IMR-90 (cell line): ENCODE results near the gene KAT6B. TPM values are rescaled to one million over a fixed set of nuclear protein-coding genes. Genes with fewer than 3 reads are reported as not detected.

ENCODE experiments used
- ATAC-seq: fragments of 200-7000 bp; cut with Tn5 transposase; 2 replicates; pipeline ENCODE4 v1.9.1; 2020; ENCODE audit warnings: low read depth, mild to moderate bottlenecking, moderate library complexity
- BruUV-seq: library from RNA; stranded (reverse); fragments of 400-500 nt; replicated peaks from 2 replicates; lab custom pipeline; 2021; lab: Mats Ljungman, UMichigan
- CTCF ChIA-PET: fragments of 300-600 bp; formaldehyde crosslinking; extraction: SDS; loops from one replicate; lab custom pipeline; 2021; ENCODE audit warnings: antibody characterized with exemption; lab: Yijun Ruan, JAX
- POLR2A ChIA-PET: fragments of 300-600 bp; sonication (Branson Sonifier 250); formaldehyde crosslinking; loops from one replicate; lab custom pipeline; 2022; ENCODE audit warnings: antibody characterized with exemption; ENCODE audit not compliant: unreplicated experiment; lab: Charles Lee
- DNase-seq: peaks from one replicate; pipeline ENCODE4 v3.0.0; 2013
- H2AFZ ChIP-seq: replicated peaks from 2 replicates; pipeline ENCODE3; 2013; ENCODE audit warnings: low read length, mild to moderate bottlenecking; ENCODE audit not compliant: poor library complexity
- H2AK5ac ChIP-seq: 2 replicates; pipeline ENCODE4 v1.6.1; 2013; ENCODE audit warnings: low read depth, low read length, inconsistent platforms
- H2AK9ac ChIP-seq: replicated peaks from 2 replicates; pipeline ENCODE3; 2013; ENCODE audit warnings: mild to moderate bottlenecking, low read depth, low read length, moderate library complexity; ENCODE audit not compliant: poor library complexity
- H2BK120ac ChIP-seq: 2 replicates; pipeline ENCODE4 v1.6.1; 2013; ENCODE audit warnings: low read depth, low read length, inconsistent platforms
- H2BK15ac ChIP-seq: 3 replicates; pipeline ENCODE4 v1.6.1; 2013; ENCODE audit warnings: low read depth, low read length, inconsistent platforms
- H2BK20ac ChIP-seq: 2 replicates; pipeline ENCODE4 v1.6.1; 2013; ENCODE audit warnings: low read depth, mild to moderate bottlenecking, inconsistent platforms, low read length, moderate library complexity
- H2BK5ac ChIP-seq: 2 replicates; pipeline ENCODE4 v1.6.1; 2013; ENCODE audit warnings: mild to moderate bottlenecking, low read depth, low read length, inconsistent platforms; ENCODE audit not compliant: poor library complexity, severe bottlenecking
- H3K14ac ChIP-seq: replicated peaks from 2 replicates; pipeline ENCODE4 v1.6.1; 2013; ENCODE audit warnings: low read depth, low read length, inconsistent platforms
- H3K18ac ChIP-seq: 2 replicates; pipeline ENCODE4 v1.6.1; 2013; ENCODE audit warnings: low read depth, low read length, control low read depth
- H3K23ac ChIP-seq: 2 replicates; pipeline ENCODE4 v1.6.1; 2013; ENCODE audit warnings: low read depth, low read length, inconsistent platforms
- H3K27ac ChIP-seq: 2 replicates; pipeline ENCODE4 v1.5.1; 2013; ENCODE audit warnings: mild to moderate bottlenecking, control low read depth, low read length; ENCODE audit not compliant: insufficient read depth
- H3K27me3 ChIP-seq: 2 replicates; pipeline ENCODE4 v1.6.1; 2013; ENCODE audit warnings: low read length; ENCODE audit not compliant: control insufficient read depth, insufficient read depth
- H3K36me3 ChIP-seq: 2 replicates; pipeline ENCODE4 v1.6.1; 2013; ENCODE audit warnings: low read length, mixed read lengths; ENCODE audit not compliant: control insufficient read depth, insufficient read depth
- H3K4ac ChIP-seq: 2 replicates; pipeline ENCODE4 v1.6.1; 2013; ENCODE audit warnings: low read depth, low read length, inconsistent platforms
- H3K4me1 ChIP-seq: 2 replicates; pipeline ENCODE4 v1.6.1; 2013; ENCODE audit warnings: low read length, mixed read lengths; ENCODE audit not compliant: control insufficient read depth, insufficient read depth
- H3K4me2 ChIP-seq: 2 replicates; pipeline ENCODE4 v1.6.1; 2013; ENCODE audit warnings: low read depth, mild to moderate bottlenecking, control low read depth, low read length, moderate library complexity
- H3K4me3 ChIP-seq: 2 replicates; pipeline ENCODE4 v1.5.1; 2013; ENCODE audit warnings: low read depth, mild to moderate bottlenecking, control low read depth, low read length, moderate library complexity; ENCODE audit not compliant: insufficient read depth
- H3K56ac ChIP-seq: 2 replicates; pipeline ENCODE4 v1.6.1; 2013; ENCODE audit warnings: low read length, inconsistent platforms; ENCODE audit not compliant: insufficient read depth; ENCODE audit errors: extremely low read depth
- H3K79me1 ChIP-seq, 2 experiments: 2 replicates each; pipeline ENCODE4 v1.6.1; 2013; ENCODE audit warnings: low read length in 2 of 2, inconsistent platforms in 1 of 2, low read depth in 1 of 2
- H3K9ac ChIP-seq: 2 replicates; pipeline ENCODE4 v1.6.1; 2013; ENCODE audit warnings: low read depth, low read length, control low read depth
- H3K9me1 ChIP-seq: 2 replicates; pipeline ENCODE4 v1.6.1; 2013; ENCODE audit warnings: low read length, inconsistent platforms; ENCODE audit not compliant: insufficient read depth
- H3K9me3 ChIP-seq: 2 replicates; pipeline ENCODE4 v1.6.1; 2013; ENCODE audit warnings: low read length; ENCODE audit not compliant: control insufficient read depth, insufficient read depth
- H4K20me1 ChIP-seq: 2 replicates; pipeline ENCODE4 v1.6.1; 2013; ENCODE audit warnings: low read length, inconsistent platforms; ENCODE audit not compliant: insufficient read depth
- H4K5ac ChIP-seq: 2 replicates; pipeline ENCODE4 v1.6.1; 2013; ENCODE audit warnings: mild to moderate bottlenecking, low read depth, low read length, control low read depth
- H4K8ac ChIP-seq, 2 experiments: 2 replicates each; pipeline ENCODE4 v1.6.1; 2013; ENCODE audit warnings: low read depth in 2 of 2, low read length in 2 of 2, control low read depth in 1 of 2, inconsistent platforms in 1 of 2
- H4K91ac ChIP-seq: 2 replicates; pipeline ENCODE4 v1.6.1; 2013; ENCODE audit warnings: low read depth, low read length, inconsistent platforms; ENCODE audit not compliant: insufficient read depth
- BHLHE40 ChIP-seq: fragments of 150-350 bp; IDR thresholded peaks from 2 replicates; pipeline ENCODE4 v1.6.1; 2016; ENCODE audit warnings: mild to moderate bottlenecking, low read depth, low read length
- CEBPB ChIP-seq: IDR thresholded peaks from 2 replicates; pipeline ENCODE4 v1.6.1; 2012; ENCODE audit warnings: low read depth, low read length, improper control_type of control experiment
- CHD1 ChIP-seq: IDR thresholded peaks from 2 replicates; pipeline ENCODE4 v1.6.1; 2012; ENCODE audit warnings: low read depth, low read length, improper control_type of control experiment
- FOS ChIP-seq: fragments of 150-350 bp; IDR thresholded peaks from 2 replicates; pipeline ENCODE4 v1.6.1; 2016; ENCODE audit warnings: low read depth, low read length
- MAFK ChIP-seq: IDR thresholded peaks from 2 replicates; pipeline ENCODE4 v1.6.1; 2012; ENCODE audit warnings: low read depth, low read length, improper control_type of control experiment
- MAZ ChIP-seq: IDR thresholded peaks from 2 replicates; pipeline ENCODE4 v1.6.1; 2012; ENCODE audit warnings: low read depth, mild to moderate bottlenecking, low read length, improper control_type of control experiment, moderate library complexity, borderline replicate concordance
- MXI1 ChIP-seq: IDR thresholded peaks from 2 replicates; pipeline ENCODE4 v1.6.1; 2012; ENCODE audit warnings: low read depth, mild to moderate bottlenecking, low read length, moderate library complexity, borderline replicate concordance
- NFE2L2 ChIP-seq: fragments of 150-350 bp; IDR thresholded peaks from 2 replicates; pipeline ENCODE4 v1.6.1; 2016; ENCODE audit warnings: low read depth, mild to moderate bottlenecking, low read length
- POLR2A ChIP-seq: IDR thresholded peaks from 2 replicates; pipeline ENCODE4 v1.6.1; 2012; ENCODE audit warnings: mild to moderate bottlenecking, low read depth, low read length
- RAD21 ChIP-seq: IDR thresholded peaks from 2 replicates; pipeline ENCODE4 v1.6.1; 2012; ENCODE audit warnings: low read length, improper control_type of control experiment
- RCOR1 ChIP-seq: IDR thresholded peaks from 2 replicates; pipeline ENCODE4 v1.6.1; 2012; ENCODE audit warnings: mild to moderate bottlenecking, low read length, improper control_type of control experiment; ENCODE audit not compliant: insufficient replicate concordance
- RFX5 ChIP-seq: IDR thresholded peaks from 2 replicates; pipeline ENCODE4 v1.8.0; 2012; ENCODE audit warnings: low read depth, mild to moderate bottlenecking, low read length, moderate library complexity
- SMC3 ChIP-seq: fragments of 150-350 bp; IDR thresholded peaks from 2 replicates; pipeline ENCODE4 v1.6.1; 2016; ENCODE audit warnings: low read depth, mild to moderate bottlenecking, antibody characterized with exemption, low read length, moderate library complexity
- WGBS, 2 experiments: methylation state at CpG; one replicate each; pipeline versions ENCODE4 v1.1.5 to v1.1.7; 2013; ENCODE audit warnings: missing lambda C conversion rate in 2 of 2; ENCODE audit not compliant: insufficient read length in 1 of 2; ENCODE audit errors: extremely low coverage in 2 of 2; 5-methylcytosine and 5-hydroxymethylcytosine counted together
- dilution Hi-C: fragments of 300-500 bp; cut with HindIII; formaldehyde crosslinking; loops from one replicate; pipeline ENCODE4 v1.14.3; 2018; ENCODE audit warnings: low sequenced_read_pairs; ENCODE audit not compliant: unreplicated experiment
- in situ Hi-C: fragments of 300-500 bp; cut with MboI; formaldehyde crosslinking; loops from 3 replicates; pipeline ENCODE4 v1.14.3; 2019; ENCODE audit warnings: low sequenced_read_pairs, inconsistent platforms, mixed read lengths
- intact Hi-C: fragments of 100-400 bp; cut with micrococcal nuclease; formaldehyde crosslinking; loops from 2 replicates; pipeline ENCODE4 v1.10.0; 2022
- polyA plus RNA-seq, 3 experiments: library from polyadenylated mRNA; depleted of rRNA; stranded (reverse); fragments of >200 nt; gene quantifications; 2 replicates each; pipeline ENCODE4 v1.2.3, GENCODE V29; 2012; ENCODE audit warnings: low replicate concordance in 1 of 3
- total RNA-seq: library from RNA; depleted of rRNA; stranded (reverse); fragments of >200 nt; gene quantifications from 2 replicates; pipeline ENCODE4 v1.2.3, GENCODE V29; 2012
- TF ChIP-seq, protein P1 (sequence below): fragments of 150-350 bp; IDR thresholded peaks from 2 replicates; pipeline ENCODE4 v1.6.1; 2016; ENCODE audit warnings: low read depth, mild to moderate bottlenecking, low read length, moderate library complexity, borderline replicate concordance
- TF ChIP-seq, protein P2 (sequence below): fragments of 150-350 bp; IDR thresholded peaks from 2 replicates; pipeline ENCODE4 v1.6.1; 2017; ENCODE audit warnings: mild to moderate bottlenecking, antibody characterized with exemption, low read length, low read depth
- TF ChIP-seq, protein P3 (sequence below): conservative IDR thresholded peaks from 2 replicates; pipeline ENCODE4 v1.5.1; 2012; ENCODE audit warnings: mild to moderate bottlenecking, low read depth, low read length, improper control_type of control experiment

Gene KAT6B
- total and polyA plus RNA-seq, 2 of the 4 experiments (the other 2 are of a cell fraction), result 8.8 to 28.1 TPM

DNA sequence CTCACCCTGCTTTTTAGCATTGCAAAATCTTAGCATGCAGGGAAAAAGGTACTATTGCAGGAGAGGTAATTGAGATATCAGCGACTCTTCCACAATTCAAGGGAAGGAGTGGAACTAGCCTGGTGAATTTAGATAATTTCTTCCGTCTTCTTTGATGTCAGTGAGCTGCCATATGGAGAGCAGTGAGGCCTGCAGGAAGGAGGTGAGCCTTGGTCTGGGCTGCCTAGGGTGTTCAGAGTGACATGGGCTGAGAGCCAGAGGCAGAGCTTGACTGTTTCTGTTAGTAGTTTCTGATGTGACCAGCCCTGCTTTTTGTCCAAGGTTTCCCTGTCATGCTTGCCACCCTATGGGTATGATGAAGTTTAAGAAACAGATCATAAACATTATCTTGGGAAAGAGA lies 28.6 kb downstream of the KAT6B start:
- Histone ChIP-seq H2BK20ac (0 out of 2 replicates have a peak overlapping the region, but pooled peaks have one; percentile 41), H3K23ac (peak overlapping the region; percentile 10; the same call in 1 of the 2 replicates), H4K20me1 (peaks cover 27% of the 10 kb centered on the region), H3K9me1 (peaks cover 13% of the 10 kb centered on the region), H3K4me1 (peaks cover 7% of the 10 kb centered on the region), H3K4ac (0 out of 2 replicates have a peak overlapping the region, but pooled peaks have one; percentile 11), H4K5ac (no peak overlapping the region), H3K14ac (0 out of 2 replicates have a peak overlapping the region, but pooled peaks have one; percentile 26), H3K27me3 (no peaks in the 10 kb centered on the region), H3K36me3 (peaks cover 2% of the 10 kb centered on the region; the same call in 1 of the 2 replicates), H4K8ac (peak overlapping the region; percentile 22 to 39; a peak in 1 of 4 replicates), H2BK5ac (no peak overlapping the region), H2AFZ (no peak overlapping the region), H3K27ac (peak overlapping the region; percentile 63; the same call in 1 of the 2 replicates), H2AK9ac (no peak overlapping the region), H3K4me3 (no peak overlapping the region), H3K4me2 (peak overlapping the region; percentile 39), H4K91ac (peak overlapping the region; percentile 18; the same call in 1 of the 2 replicates), H2BK120ac (peak overlapping the region; percentile 6), H3K79me1 (peaks cover 33 to 75% of the 10 kb centered on the region in 2 experiments), H3K9me3 (no peaks in the 10 kb centered on the region), H2BK15ac (no peak overlapping the region), H3K18ac (no peak overlapping the region), H3K9ac (peak overlapping the region; percentile 23), H3K56ac (no peak overlapping the region), H2AK5ac (no peak overlapping the region; the same call in 1 of the 2 replicates)
- no TSS peak for BruUV-seq
- DNase-seq (no peak), ATAC-seq (peak; percentile 48)
- in situ Hi-C loops, result no loop called here
- dilution Hi-C loops, result no loop called here
- intact Hi-C loops, result no loop called here
- TF ChIP-seq RCOR1, result no peak
- TF ChIP-seq FOS, result no peak
- TF ChIP-seq, protein P1, sequence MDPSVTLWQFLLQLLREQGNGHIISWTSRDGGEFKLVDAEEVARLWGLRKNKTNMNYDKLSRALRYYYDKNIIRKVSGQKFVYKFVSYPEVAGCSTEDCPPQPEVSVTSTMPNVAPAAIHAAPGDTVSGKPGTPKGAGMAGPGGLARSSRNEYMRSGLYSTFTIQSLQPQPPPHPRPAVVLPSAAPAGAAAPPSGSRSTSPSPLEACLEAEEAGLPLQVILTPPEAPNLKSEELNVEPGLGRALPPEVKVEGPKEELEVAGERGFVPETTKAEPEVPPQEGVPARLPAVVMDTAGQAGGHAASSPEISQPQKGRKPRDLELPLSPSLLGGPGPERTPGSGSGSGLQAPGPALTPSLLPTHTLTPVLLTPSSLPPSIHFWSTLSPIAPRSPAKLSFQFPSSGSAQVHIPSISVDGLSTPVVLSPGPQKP, result no peak
- no peak for TF ChIP-seq POLR2A
- TF ChIP-seq CHD1, result no peak
- TF ChIP-seq BHLHE40, result no peak
- TF ChIP-seq MXI1, result no peak
- TF ChIP-seq, protein P2, sequence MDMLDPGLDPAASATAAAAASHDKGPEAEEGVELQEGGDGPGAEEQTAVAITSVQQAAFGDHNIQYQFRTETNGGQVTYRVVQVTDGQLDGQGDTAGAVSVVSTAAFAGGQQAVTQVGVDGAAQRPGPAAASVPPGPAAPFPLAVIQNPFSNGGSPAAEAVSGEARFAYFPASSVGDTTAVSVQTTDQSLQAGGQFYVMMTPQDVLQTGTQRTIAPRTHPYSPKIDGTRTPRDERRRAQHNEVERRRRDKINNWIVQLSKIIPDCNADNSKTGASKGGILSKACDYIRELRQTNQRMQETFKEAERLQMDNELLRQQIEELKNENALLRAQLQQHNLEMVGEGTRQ, result no peak
- TF ChIP-seq SMC3, result no peak
- no peak for TF ChIP-seq RAD21
- TF ChIP-seq MAZ, result no peak
- TF ChIP-seq, protein P3, sequence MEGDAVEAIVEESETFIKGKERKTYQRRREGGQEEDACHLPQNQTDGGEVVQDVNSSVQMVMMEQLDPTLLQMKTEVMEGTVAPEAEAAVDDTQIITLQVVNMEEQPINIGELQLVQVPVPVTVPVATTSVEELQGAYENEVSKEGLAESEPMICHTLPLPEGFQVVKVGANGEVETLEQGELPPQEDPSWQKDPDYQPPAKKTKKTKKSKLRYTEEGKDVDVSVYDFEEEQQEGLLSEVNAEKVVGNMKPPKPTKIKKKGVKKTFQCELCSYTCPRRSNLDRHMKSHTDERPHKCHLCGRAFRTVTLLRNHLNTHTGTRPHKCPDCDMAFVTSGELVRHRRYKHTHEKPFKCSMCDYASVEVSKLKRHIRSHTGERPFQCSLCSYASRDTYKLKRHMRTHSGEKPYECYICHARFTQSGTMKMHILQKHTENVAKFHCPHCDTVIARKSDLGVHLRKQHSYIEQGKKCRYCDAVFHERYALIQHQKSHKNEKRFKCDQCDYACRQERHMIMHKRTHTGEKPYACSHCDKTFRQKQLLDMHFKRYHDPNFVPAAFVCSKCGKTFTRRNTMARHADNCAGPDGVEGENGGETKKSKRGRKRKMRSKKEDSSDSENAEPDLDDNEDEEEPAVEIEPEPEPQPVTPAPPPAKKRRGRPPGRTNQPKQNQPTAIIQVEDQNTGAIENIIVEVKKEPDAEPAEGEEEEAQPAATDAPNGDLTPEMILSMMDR, result no peak
- no peak for TF ChIP-seq MAFK
- no peak for TF ChIP-seq RFX5
- no peak for TF ChIP-seq NFE2L2
- no peak for TF ChIP-seq CEBPB
- CTCF ChIA-PET, result interaction anchor here (0.9 kb wide), 1 partner anchor 25 kb away, joined by 3 read pairs; no protein-coding TSS in a partner anchor
- POLR2A ChIA-PET, result no interaction called here
- no CpG with 5 or more reads among the region's 2 CpGs for WGBS, 2 experiments
